Keratinocyte (primary cell): ENCODE data around the gene CADM2. TPM values are rescaled to one million over a fixed set of nuclear protein-coding genes. Genes with fewer than 3 reads are reported as not detected.

Experiments used
- DNase-seq: peaks from one replicate; pipeline ENCODE4 v3.0.0-alpha.2; 2011; ENCODE audit warnings: low read depth, missing footprints, low spot score
- FAIRE-seq: peaks from 2 replicates; lab custom pipeline; 2011; peaks lifted over from hg19 to GRCh38; lab: Jason Lieb, UNC
- H2AFZ ChIP-seq: 2 replicates; pipeline ENCODE4 v1.6.0; 2012; ENCODE audit warnings: low read length, control low read depth, inconsistent platforms; ENCODE audit not compliant: control insufficient read depth
- H3K27ac ChIP-seq: 2 replicates; pipeline ENCODE4 v1.5.1; 2011; ENCODE audit warnings: low read length; ENCODE audit not compliant: control insufficient read depth, insufficient read depth
- H3K27me3 ChIP-seq: 3 replicates; pipeline ENCODE4 v1.6.0; 2011; ENCODE audit warnings: low read length; ENCODE audit not compliant: control insufficient read depth, insufficient read depth; ENCODE audit errors: extremely low read depth
- H3K36me3 ChIP-seq, 2 experiments: 2 replicates in 1 of 2; 3 replicates in 1 of 2; pipeline ENCODE4 v1.5.1; 2011; ENCODE audit warnings: low read length in 2 of 2, mild to moderate bottlenecking in 1 of 2; ENCODE audit not compliant: control insufficient read depth in 2 of 2, insufficient read depth in 2 of 2; ENCODE audit errors: extremely low read depth in 1 of 2
- H3K4me1 ChIP-seq: 3 replicates; pipeline ENCODE4 v1.5.1; 2011; ENCODE audit warnings: low read length; ENCODE audit not compliant: control insufficient read depth, insufficient read depth; ENCODE audit errors: extremely low read depth
- H3K4me2 ChIP-seq: 3 replicates; pipeline ENCODE4 v1.6.0; 2011; ENCODE audit warnings: low read depth, low read length; ENCODE audit not compliant: control insufficient read depth, insufficient read depth; ENCODE audit errors: extremely low read depth
- H3K4me3 ChIP-seq, 3 experiments: fragments of 200-600 bp in 1 of 3; sonication (generic) in 1 of 3; 2 replicates in 2 of 3; 3 replicates in 1 of 3; pipeline ENCODE4 v1.5.1; 2011 to 2016; ENCODE audit warnings: low read length in 3 of 3, mild to moderate bottlenecking in 3 of 3, control low read depth in 2 of 3, inconsistent platforms in 1 of 3, low read depth in 1 of 3, mixed read lengths in 1 of 3, mixed run types in 1 of 3, moderate library complexity in 1 of 3; ENCODE audit not compliant: control insufficient read depth in 2 of 3, insufficient read depth in 2 of 3; ENCODE audit errors: extremely low read depth in 1 of 3
- H3K79me2 ChIP-seq: 2 replicates; pipeline ENCODE4 v1.6.0; 2012; ENCODE audit warnings: low read length; ENCODE audit not compliant: control insufficient read depth, insufficient read depth
- H3K9ac ChIP-seq: 3 replicates; pipeline ENCODE4 v1.6.0; 2011; ENCODE audit warnings: low read length; ENCODE audit not compliant: control insufficient read depth, insufficient read depth; ENCODE audit errors: extremely low read depth
- H3K9me1 ChIP-seq: 3 replicates; pipeline ENCODE4 v1.6.0; 2011; ENCODE audit warnings: low read length; ENCODE audit not compliant: control insufficient read depth, insufficient read depth; ENCODE audit errors: extremely low read depth
- H3K9me3 ChIP-seq: 2 replicates; pipeline ENCODE4 v1.5.1; 2012; ENCODE audit warnings: low read depth, low read length; ENCODE audit not compliant: control insufficient read depth
- H4K20me1 ChIP-seq: 3 replicates; pipeline ENCODE4 v1.6.0; 2011; ENCODE audit warnings: low read length; ENCODE audit not compliant: control insufficient read depth, insufficient read depth; ENCODE audit errors: extremely low read depth
- CTCF ChIP-seq, 3 experiments: IDR thresholded peaks in 1 of 3; conservative IDR thresholded peaks in 1 of 3; optimal IDR thresholded peaks in 1 of 3; 2 replicates in 2 of 3; 3 replicates in 1 of 3; pipeline versions ENCODE3 to v1.5.1; 2011; ENCODE audit warnings: low read length in 3 of 3, mild to moderate bottlenecking in 3 of 3, moderate library complexity in 2 of 3, control low read depth in 1 of 3, inconsistent platforms in 1 of 3; ENCODE audit not compliant: insufficient read depth in 2 of 3; ENCODE audit errors: extremely low read depth in 1 of 3
- EZH2 ChIP-seq: IDR thresholded peaks from one replicate; pipeline ENCODE4 v1.6.1; 2012; ENCODE audit warnings: inconsistent platforms, mild to moderate bottlenecking, low read length, moderate library complexity
- dilution Hi-C: fragments of 300-500 bp; cut with MboI; formaldehyde crosslinking; loops from one replicate; pipeline ENCODE4 v1.7.0; 2020; ENCODE audit warnings: low sequenced_read_pairs; ENCODE audit not compliant: extremely low pct_ligation_motif_present
- polyA plus RNA-seq, 5 experiments: library from polyadenylated mRNA; depleted of rRNA in 3 of 5; stranded (reverse) in 3 of 5; stranded (forward) in 1 of 5; unstranded in 1 of 5; fragments of >200 nt; gene quantifications; 1 replicate in 1 of 5; 2 replicates in 3 of 5; 3 replicates in 1 of 5; pipeline versions ENCODE4 v1.2.1 to v1.2.3, GENCODE V29; 2011 to 2012; ENCODE audit warnings: missing spikeins in 2 of 5, low read depth in 1 of 5, low replicate concordance in 1 of 5

Gene CADM2
- polyA plus RNA-seq, 1 donor (not counting 4 experiments of a cell fraction or from before 2014, with no cell fraction given): not detected

GRCh38 chr3:85330071-85330470 lies 371.3 kb downstream of the CADM2 start:
- H3K4me1 ChIP-seq: no peaks in the 10 kb centered on the region
- no peak for FAIRE-seq
- H3K27me3 ChIP-seq: no peaks in the 10 kb centered on the region
- H3K4me3 ChIP-seq: no peak overlapping the region
- H3K36me3 ChIP-seq: no peaks in the 10 kb centered on the region
- no peak overlapping the region for H3K4me2 ChIP-seq
- H2AFZ ChIP-seq: no peak overlapping the region
- H3K9me3 ChIP-seq: no peaks in the 10 kb centered on the region
- no peak for TF ChIP-seq CTCF (optimal IDR thresholded peaks at IDR 0.05 in 1 of 3, IDR thresholded peaks at IDR 0.05 in 1 of 3, conservative IDR thresholded peaks at IDR 0.05 in 1 of 3; ENCODE audit: extremely low read depth in 1 of 3, insufficient read depth in 2 of 3, low read length in 3 of 3)
- no peak overlapping the region for H3K9ac ChIP-seq
- dilution Hi-C loops: no loop called here
- no peaks in the 10 kb centered on the region for H4K20me1 ChIP-seq
- no peak for DNase-seq
- no peaks in the 10 kb centered on the region for H3K79me2 ChIP-seq
- no peak overlapping the region for H3K27ac ChIP-seq
- no peaks in the 10 kb centered on the region for H3K9me1 ChIP-seq

- TF ChIP-seq CTCF (optimal IDR thresholded peaks at IDR 0.05 in 1 of 3, IDR thresholded peaks at IDR 0.05 in 1 of 3, conservative IDR thresholded peaks at IDR 0.05 in 1 of 3; ENCODE audit: extremely low read depth in 1 of 3, insufficient read depth in 2 of 3, low read length in 3 of 3): no peak
- TF ChIP-seq EZH2: no peak
- dilution Hi-C loops: no loop called here
- no peak for FAIRE-seq
Observed at GRCh38 chr3:85337895-85338294, 379.1 kb downstream of the CADM2 start.

More at GRCh38 chr3:85337895-85338294, 379.1 kb downstream of the CADM2 start:
- Histone ChIP-seq H2AFZ (no peak overlapping the region), H3K4me3 (no peak overlapping the region), H3K9me1 (no peaks in the 10 kb centered on the region), H3K4me2 (no peak overlapping the region), H4K20me1 (no peaks in the 10 kb centered on the region), H3K36me3 (no peaks in the 10 kb centered on the region), H3K79me2 (no peaks in the 10 kb centered on the region), H3K27ac (no peak overlapping the region), H3K27me3 (no peaks in the 10 kb centered on the region), H3K4me1 (no peaks in the 10 kb centered on the region), H3K9me3 (no peaks in the 10 kb centered on the region), H3K9ac (no peak overlapping the region)
- DNase-seq: no peak
